ENCODE measurements around the gene GPR176.

Gene GPR176, protein sequence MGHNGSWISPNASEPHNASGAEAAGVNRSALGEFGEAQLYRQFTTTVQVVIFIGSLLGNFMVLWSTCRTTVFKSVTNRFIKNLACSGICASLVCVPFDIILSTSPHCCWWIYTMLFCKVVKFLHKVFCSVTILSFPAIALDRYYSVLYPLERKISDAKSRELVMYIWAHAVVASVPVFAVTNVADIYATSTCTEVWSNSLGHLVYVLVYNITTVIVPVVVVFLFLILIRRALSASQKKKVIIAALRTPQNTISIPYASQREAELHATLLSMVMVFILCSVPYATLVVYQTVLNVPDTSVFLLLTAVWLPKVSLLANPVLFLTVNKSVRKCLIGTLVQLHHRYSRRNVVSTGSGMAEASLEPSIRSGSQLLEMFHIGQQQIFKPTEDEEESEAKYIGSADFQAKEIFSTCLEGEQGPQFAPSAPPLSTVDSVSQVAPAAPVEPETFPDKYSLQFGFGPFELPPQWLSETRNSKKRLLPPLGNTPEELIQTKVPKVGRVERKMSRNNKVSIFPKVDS

DNA sequence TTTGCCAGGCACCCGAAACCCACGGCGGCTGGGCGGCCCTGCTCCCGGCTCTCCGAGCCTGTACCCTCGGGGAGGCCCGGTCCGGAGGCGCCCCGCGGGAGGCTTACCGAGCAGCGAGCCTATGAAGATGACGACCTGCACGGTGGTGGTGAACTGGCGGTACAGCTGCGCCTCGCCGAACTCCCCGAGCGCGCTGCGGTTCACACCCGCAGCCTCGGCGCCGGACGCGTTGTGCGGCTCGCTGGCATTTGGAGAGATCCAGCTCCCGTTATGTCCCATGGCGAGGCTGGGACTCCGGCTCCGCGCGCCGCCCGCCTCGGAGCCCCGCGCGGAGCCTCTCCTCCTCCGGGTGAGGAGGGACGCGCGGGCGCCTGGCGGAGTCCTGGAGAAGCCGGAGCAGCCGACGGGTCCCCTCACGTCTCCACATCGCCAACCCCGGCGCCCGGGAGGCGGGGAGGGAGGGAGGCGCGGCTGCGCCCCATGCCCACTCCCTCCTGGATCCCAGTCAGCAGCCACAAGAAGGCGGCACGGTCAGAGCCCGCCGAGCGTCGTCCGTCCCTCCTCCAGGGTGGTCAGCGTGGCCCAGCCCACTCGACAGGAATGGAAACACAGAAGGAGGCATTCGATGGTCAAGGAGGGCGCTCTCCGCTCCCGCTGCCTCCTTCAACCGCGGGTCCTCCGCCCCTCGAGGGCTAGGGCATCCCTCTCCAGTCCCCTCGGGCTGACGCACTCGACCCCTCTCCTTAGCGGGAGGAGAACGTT, at the start of gene GPR176:
Gene GPR176, minus strand, starts transcription at position 519 of the 762 bp plus-strand sequence. Its CDS starts 240 bp downstream, at position 279.
- no peak for FAIRE-seq

DNA sequence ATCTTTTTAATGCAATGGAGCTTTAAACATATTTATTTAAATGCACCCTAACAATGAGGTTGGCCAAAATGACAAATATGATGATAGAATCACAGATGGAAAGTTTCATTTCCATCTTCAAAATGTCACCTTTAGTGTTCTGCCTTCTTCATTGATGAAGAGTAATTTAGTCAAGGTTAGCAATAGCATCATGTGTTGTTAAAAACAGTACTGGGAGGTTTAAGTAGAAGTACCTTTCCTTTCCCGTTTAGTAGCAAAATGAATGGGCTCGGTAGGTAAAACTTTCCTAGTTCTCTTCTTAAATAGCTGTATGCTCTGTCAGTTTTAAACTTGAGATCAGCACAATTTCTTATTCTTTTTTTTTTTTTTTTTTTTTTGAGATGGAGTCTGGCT, 48.9 kb upstream of the GPR176 start:
- no peak for FAIRE-seq

DNA sequence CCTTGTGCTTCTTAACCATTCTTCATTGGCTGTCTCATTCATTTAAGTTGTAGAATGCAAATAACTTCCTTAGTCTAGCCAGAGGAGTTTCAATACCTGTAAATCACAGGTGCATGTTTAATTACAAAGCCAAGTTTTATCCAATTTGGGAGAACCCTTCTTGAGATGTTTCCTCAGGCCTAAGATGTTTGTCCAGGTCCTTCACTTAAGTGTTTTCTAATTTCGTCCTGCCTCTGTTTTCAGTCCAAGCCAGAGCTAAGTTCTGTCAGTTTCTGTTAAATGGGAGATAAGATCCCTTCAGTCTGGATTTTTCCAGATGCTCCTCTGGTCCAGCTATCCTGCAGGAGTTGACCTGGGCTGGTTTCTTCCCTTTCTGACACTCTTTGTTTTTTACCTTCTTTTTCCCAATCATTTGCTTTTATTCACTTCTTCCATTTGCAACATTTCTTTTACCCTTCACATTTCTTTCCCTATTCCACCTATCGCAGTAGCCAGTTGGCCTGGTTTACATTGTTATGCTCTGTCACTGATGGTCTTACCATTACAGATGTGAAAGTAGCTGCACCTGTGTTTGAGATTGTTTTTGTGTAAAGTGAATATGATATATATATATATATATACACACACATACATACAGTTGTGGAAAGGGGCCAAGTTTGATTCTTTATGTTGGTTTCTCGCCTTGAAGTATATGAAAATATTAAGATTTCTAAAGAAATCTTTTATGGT, 48.4 kb upstream of the GPR176 start:
- no peak for FAIRE-seq

DNA sequence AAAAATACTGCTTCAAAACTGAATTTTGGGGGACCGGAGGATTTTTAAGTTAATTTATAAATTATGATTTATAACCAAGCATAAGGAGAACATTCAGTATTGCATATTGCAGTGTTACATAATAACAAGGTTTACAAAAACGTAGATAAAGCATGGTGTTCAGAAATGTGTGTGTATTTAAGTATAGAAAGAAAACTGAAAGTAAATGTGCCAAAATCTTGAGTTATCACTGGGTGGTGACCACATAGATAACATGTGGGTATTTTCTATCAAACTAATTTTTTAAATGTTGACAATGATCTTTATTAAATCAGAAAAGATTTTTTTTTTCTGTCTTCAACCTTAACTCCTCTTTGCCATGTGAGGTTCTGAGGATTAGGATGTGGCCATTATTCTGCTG, 46.5 kb upstream of the GPR176 start:
- FAIRE-seq: no peak

DNA sequence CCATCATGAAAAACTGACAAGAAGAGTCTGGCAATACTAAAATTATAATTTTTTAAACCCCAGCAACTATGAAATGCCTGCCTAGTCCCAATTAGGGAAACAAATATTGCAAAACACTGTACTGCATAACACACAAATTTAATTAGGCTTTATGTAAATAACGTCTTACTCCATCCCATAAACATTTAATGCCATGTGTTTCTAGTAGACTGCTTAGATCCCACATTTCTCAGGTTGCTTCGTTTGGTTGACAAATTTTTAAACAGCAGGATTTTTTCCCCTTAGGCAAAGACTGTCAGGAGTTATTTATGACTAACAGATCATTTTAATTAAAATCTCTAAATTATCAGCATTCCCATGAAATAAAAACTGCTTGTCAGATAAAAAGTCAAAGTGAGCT, 43.7 kb upstream of the GPR176 start:
- FAIRE-seq: no peak

GRCh38 chr15:39961051-39961450, 41.0 kb upstream of the GPR176 start:
- no peak for FAIRE-seq

GRCh38 chr15:39960411-39960810, 40.3 kb upstream of the GPR176 start:
- FAIRE-seq: no peak

DNA sequence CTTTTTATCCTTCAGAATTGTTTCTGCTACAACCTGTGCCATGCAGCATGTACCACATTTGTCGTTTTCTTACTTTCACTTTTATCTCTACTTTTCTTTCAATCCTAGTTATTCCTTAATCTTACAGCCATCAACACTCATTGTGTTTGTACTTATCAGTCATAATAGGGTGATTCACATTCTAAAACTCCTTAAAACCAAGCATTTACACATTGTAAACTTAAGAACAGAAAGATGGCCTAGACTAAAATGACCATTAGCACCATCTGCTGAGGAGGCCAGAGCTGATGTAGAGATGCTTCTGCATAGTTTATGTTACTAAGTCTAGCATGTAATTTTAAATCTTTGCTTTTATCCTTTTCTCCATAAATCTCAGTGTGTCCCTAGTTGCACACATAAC, 39.3 kb upstream of the GPR176 start:
- FAIRE-seq: no peak

DNA sequence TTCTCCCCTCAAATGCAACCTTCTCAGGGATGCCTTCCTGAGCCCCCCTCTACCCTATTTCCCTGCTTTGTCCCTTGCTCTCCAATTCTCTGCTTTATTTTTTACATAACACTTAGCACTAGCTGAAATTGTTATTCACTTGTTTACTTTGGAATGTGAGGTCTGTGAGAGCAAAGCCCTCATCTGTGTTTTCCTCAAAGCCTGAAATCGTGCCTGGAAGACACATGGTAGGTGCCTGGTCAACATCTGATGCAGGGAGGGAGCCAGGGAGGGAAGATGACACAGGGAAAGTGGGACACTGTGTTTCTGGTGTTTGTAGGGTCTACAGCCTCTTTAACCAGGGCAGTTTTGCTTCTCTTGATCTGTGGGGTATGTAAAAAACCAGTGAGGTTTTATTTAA, 37.4 kb upstream of the GPR176 start:
- no peak for FAIRE-seq

DNA sequence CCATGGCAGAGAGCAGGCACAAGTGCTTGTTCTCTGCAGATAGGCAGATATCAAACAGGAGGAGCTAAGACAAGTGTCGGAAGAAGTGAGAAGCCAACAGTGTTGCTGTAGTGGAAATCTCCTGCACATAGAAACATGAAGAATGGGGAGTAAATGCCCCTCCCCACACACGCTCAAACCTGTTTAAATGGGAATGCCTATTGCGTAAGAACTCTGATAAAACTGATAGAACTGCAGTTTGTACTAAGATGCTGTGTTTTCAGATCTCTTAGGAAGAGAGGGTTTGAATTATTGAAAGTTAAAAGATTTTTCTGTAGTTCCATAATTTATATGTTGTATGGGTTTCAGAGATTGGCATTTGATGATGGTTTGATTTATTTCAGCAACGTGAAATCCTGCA, 33.5 kb upstream of the GPR176 start:
- FAIRE-seq: no peak

DNA sequence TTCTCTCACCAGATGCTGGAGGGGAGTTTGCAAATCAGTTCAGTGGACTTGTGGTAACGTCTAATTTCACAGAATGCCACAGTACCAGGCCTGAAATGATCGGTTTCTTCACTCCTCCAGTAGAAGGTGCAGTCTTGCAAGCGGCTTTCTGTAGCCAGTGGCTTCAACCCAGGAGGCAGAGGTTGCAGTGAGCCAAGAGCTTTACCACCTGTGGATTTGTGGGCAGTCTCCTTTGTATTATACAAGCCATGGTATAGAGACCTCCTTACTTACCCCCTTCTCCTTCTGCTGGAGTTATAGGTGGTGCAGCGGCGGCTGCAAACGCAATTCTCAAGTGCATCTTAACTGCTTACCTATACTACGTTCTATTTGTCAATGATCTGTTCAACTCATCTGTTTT, 31.5 kb upstream of the GPR176 start:
- FAIRE-seq: no peak

DNA sequence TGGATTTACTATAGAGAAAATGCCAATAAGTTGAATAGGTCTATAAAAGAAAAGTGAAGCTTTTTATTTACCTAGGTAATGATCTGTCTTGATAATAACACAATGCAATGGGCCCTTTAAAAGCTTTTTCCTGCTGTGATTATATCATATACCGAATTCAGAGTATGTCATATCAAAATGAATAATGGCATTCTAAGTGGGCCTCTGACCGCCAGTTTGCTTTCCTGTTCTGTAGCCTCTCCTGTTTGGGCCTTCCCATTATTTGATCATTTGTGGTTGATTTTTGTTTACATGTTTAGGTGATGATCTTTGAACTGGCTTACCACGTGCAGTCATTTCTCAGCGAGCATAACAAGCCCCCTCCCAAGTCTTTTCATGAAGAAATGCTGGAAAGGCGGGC, 28.8 kb upstream of the GPR176 start:
- no peak for FAIRE-seq

DNA sequence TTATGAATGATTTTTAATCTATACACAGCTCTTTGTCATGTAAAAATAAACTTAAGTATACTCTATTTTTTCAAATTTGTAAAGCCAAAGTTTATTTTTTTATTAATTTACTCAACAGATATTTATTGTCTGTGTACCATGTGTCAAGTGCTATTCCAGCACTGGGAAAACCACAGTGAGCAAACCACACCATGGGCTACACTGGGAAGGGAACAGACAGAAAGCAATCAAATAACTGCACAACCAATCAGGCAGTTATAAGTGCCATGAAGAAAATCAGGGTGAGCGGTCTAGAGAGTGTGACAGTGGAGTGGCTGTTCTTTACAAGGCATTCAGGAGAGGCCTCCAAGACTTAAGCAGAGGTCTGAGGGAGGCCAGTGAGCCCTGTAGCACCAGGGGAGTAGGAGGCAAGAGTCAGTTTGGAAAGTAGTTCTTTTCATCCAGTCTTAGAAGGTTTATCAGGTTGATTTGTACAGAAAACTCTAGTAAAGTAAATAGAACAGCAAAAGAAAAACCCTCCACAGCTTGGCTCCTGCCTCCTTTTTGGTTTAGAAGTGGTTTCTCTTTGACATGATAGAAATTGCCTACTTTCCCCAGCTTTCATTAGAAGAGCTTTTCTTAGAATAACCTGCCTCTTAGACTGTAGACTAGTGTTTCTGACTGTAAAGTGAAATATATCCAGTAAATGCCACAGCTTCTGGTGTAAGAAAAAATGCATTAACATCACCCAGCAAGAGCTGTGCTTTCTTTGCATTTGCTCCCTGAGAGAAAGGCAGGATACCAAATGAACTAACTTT, 27.5 kb upstream of the GPR176 start:
- FAIRE-seq: no peak

- no peak for FAIRE-seq
Observed at GRCh38 chr15:39946862-39947261, 26.8 kb upstream of the GPR176 start.

DNA sequence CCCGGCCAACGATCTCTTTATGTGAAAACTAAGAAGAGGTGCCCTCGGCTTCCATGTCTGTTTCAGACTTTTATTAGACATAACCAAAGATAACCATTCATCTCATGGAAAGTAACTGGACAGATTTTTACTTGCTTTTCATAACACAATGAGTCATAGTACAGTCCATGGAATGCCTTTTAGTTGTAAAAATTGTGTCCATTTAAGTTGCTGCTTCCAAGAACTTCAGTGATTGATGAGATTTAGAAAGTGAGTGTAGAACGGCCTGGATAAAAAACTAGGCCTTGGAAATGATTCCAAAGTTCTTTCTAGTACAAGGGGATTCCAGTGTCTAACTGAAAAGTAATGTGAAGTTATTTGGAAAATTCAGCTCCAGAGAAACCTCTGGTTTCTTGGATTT, 24.7 kb upstream of the GPR176 start:
- FAIRE-seq: no peak

DNA sequence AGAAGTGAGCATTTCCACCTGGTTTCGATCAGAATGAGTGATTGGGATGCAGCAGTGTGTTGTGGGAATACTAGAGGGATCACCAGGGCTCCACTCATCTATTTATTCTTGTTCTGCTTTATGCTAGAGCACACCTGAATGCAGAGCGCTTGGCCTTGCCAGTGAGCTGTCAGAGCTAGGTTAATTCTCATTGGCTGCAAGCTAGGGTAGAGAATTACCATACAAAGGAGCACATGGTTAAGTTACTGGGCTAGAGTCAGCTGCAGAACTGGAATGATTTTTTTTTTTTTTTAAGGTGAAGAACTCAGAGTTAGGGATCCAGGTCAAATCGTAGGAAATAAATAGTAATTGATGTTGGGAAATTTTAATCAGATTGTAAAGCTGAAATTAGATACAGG, 22.7 kb upstream of the GPR176 start:
- no peak for FAIRE-seq

DNA sequence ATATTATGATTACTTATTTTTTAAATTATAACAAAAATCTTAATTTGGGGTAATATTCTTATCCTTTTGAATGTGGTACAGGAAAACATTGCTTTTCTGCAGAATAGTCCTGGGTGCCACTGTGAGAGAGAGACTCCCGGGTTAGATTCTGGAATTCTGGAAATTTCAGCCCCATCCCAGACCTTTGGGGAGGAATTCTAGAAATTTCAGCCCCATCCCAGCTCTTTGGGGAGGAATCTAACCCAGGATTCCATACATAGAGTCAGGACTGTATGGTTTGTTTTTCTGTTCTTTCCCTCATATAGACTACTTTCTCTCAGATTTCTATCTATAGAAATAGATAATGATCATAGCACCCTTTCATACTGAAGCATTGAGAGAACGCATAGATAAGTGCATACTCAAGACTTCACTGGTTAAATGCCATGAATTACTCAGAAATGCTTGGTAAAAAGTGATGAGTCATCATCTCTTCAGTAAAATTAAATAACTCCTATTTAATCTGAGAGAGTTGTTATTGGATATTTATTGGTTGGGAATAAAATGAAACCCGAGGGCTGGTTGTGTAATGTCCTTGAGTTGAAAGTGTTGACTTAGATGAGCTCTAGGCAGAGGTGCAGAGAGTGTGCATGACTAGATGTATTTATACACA, 22.2 kb upstream of the GPR176 start:
- no peak for FAIRE-seq

- no peak for FAIRE-seq
Observed at GRCh38 chr15:39939487-39940452, 19.7 kb upstream of the GPR176 start.

- no peak for FAIRE-seq
Observed at GRCh38 chr15:39937696-39938095, 17.6 kb upstream of the GPR176 start.

DNA sequence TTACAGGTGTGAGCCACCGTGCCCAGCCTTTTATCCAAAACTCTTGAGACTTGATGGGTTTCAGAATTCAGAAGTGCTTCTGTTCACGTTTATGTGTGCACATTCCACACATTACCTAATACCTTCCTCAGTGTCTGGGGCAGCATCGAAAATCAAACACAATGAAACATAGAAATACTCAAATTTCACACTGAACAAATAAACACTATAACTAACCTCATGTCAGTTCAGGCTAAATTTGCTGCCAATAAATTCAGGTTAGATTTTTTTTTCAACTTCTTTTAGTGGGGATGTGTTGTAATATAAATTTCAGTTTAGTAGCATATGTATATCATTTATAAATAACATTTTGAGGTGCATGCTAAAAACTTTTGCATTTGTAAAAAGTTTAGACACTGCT, 16.6 kb upstream of the GPR176 start:
- no peak for FAIRE-seq

GRCh38 chr15:39936187-39936586, 16.1 kb upstream of the GPR176 start:
- no peak for FAIRE-seq

Data from colon (tissue), 2 donors.